CMK (cell line): ENCODE measurements around the gene HES7.

ENCODE experiments used
- DNase-seq: peaks from one replicate; pipeline ENCODE4 v3.0.0-alpha.2; 2010; ENCODE audit warnings: low read depth

HES7 gene

GRCh38 chr17:8142887-8143580 is 19.1 kb upstream of the HES7 start:
- no peak for DNase-seq

- DNase-seq: no peak
Measured at GRCh38 chr17:8142158-8142886, 18.4 kb upstream of the HES7 start.

- no peak for DNase-seq
Measured at GRCh38 chr17:8141741-8142140, 17.8 kb upstream of the HES7 start.

- DNase-seq: no peak
Measured at GRCh38 chr17:8141045-8141444, 17.1 kb upstream of the HES7 start.

- DNase-seq: no peak
Measured at GRCh38 chr17:8140065-8141029, 16.4 kb upstream of the HES7 start.

GRCh38 chr17:8138672-8139371 is 14.9 kb upstream of the HES7 start:
- no peak for DNase-seq

- DNase-seq: no peak
Measured at GRCh38 chr17:8138374-8138671, 14.4 kb upstream of the HES7 start.

GRCh38 chr17:8137645-8138373 is 13.9 kb upstream of the HES7 start:
- no peak for DNase-seq

GRCh38 chr17:8133941-8134340 is 10.0 kb upstream of the HES7 start:
- DNase-seq: no peak

- no peak for DNase-seq
Measured at GRCh38 chr17:8133399-8133798, 9.5 kb upstream of the HES7 start.

- no peak for DNase-seq
Measured at GRCh38 chr17:8131844-8132441, 8.0 kb upstream of the HES7 start.

- no peak for DNase-seq
Measured at GRCh38 chr17:8128125-8128784, 4.3 kb upstream of the HES7 start.

GRCh38 chr17:8126491-8127066 is 2.7 kb upstream of the HES7 start:
- DNase-seq: no peak

GRCh38 chr17:8125947-8126490 is 2.1 kb upstream of the HES7 start:
- no peak for DNase-seq

GRCh38 chr17:8125154-8125946 is 1.4 kb upstream of the HES7 start:
- DNase-seq: no peak

GRCh38 chr17:8124350-8125153 is 646 bp upstream of the HES7 start:
- no peak for DNase-seq

GRCh38 chr17:8122924-8123694 is 797 bp downstream of the HES7 start:
- no peak for DNase-seq
